Fibroblast of lung (primary cell): ENCODE data around the gene SNCG. TPM values are rescaled to one million over a fixed set of nuclear protein-coding genes. Genes with fewer than 3 reads are reported as not detected.
A peak's percentile ranks its signal among the peaks of the same experiment; 100 is the strongest.

Experiments used
- DNase-seq, 2 donors: peaks; one replicate each; pipeline versions ENCODE4 v3.0.0 to v3.0.0-alpha.2; 2010; ENCODE audit warnings: low read depth in 2 of 2
- H2AFZ ChIP-seq: 2 replicates; pipeline ENCODE4 v1.5.1; 2012; ENCODE audit warnings: low read length, control low read depth, inconsistent platforms
- H3K27ac ChIP-seq: 2 replicates; pipeline ENCODE4 v1.5.1; 2011; ENCODE audit warnings: low read length, control low read depth; ENCODE audit not compliant: insufficient read depth
- H3K27me3 ChIP-seq: 2 replicates; pipeline ENCODE4 v1.5.1; 2011; ENCODE audit warnings: mild to moderate bottlenecking, low read length; ENCODE audit not compliant: control insufficient read depth, insufficient read depth
- H3K36me3 ChIP-seq: 2 replicates; pipeline ENCODE4 v1.5.1; 2011; ENCODE audit warnings: low read length; ENCODE audit not compliant: control insufficient read depth, insufficient read depth
- H3K4me1 ChIP-seq: 2 replicates; pipeline ENCODE4 v1.5.1; 2011; ENCODE audit warnings: low read length; ENCODE audit not compliant: control insufficient read depth, insufficient read depth; ENCODE audit errors: extremely low read depth
- H3K4me2 ChIP-seq: 2 replicates; pipeline ENCODE4 v1.5.1; 2011; ENCODE audit warnings: low read length, control low read depth; ENCODE audit not compliant: insufficient read depth; ENCODE audit errors: extremely low read depth
- H3K4me3 ChIP-seq, 4 experiments: fragments of 200-600 bp in 1 of 4; sonication (generic) in 1 of 4; replicated peaks in 1 of 4; 2 replicates each; pipeline ENCODE4 v1.5.1; 2011 to 2016; ENCODE audit warnings: low read length in 4 of 4, low read depth in 3 of 4, mild to moderate bottlenecking in 3 of 4, control low read depth in 2 of 4, inconsistent platforms in 1 of 4, mixed read lengths in 1 of 4; ENCODE audit not compliant: insufficient read depth in 1 of 4; ENCODE audit errors: control extremely low read depth in 1 of 4
- H3K79me2 ChIP-seq: 2 replicates; pipeline ENCODE4 v1.5.1; 2012; ENCODE audit warnings: mild to moderate bottlenecking, low read length, inconsistent platforms; ENCODE audit not compliant: control insufficient read depth, insufficient read depth
- H3K9ac ChIP-seq: 2 replicates; pipeline ENCODE4 v1.5.1; 2011; ENCODE audit warnings: mild to moderate bottlenecking, low read length, control low read depth; ENCODE audit not compliant: insufficient read depth
- H3K9me3 ChIP-seq: 2 replicates; pipeline ENCODE4 v1.5.1; 2012; ENCODE audit warnings: low read depth, low read length; ENCODE audit not compliant: control insufficient read depth, insufficient read depth
- H4K20me1 ChIP-seq: 2 replicates; pipeline ENCODE4 v1.5.1; 2011; ENCODE audit warnings: low read length; ENCODE audit not compliant: control insufficient read depth, insufficient read depth; ENCODE audit errors: extremely low read depth
- CTCF ChIP-seq, 2 donors: IDR thresholded peaks in 1 of 2; conservative IDR thresholded peaks in 1 of 2; 1 replicate in 1 of 2; 2 replicates in 1 of 2; pipeline ENCODE4 v1.5.1; 2011 to 2012; ENCODE audit warnings: low read length in 2 of 2, control low read depth in 1 of 2, inconsistent platforms in 1 of 2, low read depth in 1 of 2, mild to moderate bottlenecking in 1 of 2
- EZH2 ChIP-seq: IDR thresholded peaks from 2 replicates; pipeline ENCODE4 v1.5.1; 2012; ENCODE audit warnings: low read length, control low read depth, mild to moderate bottlenecking; ENCODE audit errors: missing control alignments
- polyA plus RNA-seq, 2 donors: library from polyadenylated mRNA; depleted of rRNA in 1 of 2; stranded (reverse) in 1 of 2; unstranded in 1 of 2; fragments of >200 nt; gene quantifications; 2 replicates each; pipeline ENCODE4 v1.2.1, GENCODE V29; 2011 to 2012; ENCODE audit warnings: missing spikeins in 1 of 2
- total RNA-seq: library from RNA; depleted of rRNA; stranded (reverse); fragments of >200 nt; gene quantifications from 2 replicates; pipeline ENCODE4 v1.2.1, GENCODE V29; 2014

SNCG gene
- total and polyA plus RNA-seq, 2 donors (not counting 1 experiment from before 2014, with no cell fraction given) = 21.3 to 34.4 TPM

- H4K20me1 ChIP-seq = no peaks in the 10 kb centered on the region
- H3K4me3 ChIP-seq = no peak overlapping the region
- H2AFZ ChIP-seq = no peak overlapping the region
- H3K27ac ChIP-seq = no peak overlapping the region
- no peak for TF ChIP-seq CTCF (conservative IDR thresholded peaks at IDR 0.05 in 1 of 2, IDR thresholded peaks at IDR 0.05 in 1 of 2; ENCODE audit: low read depth in 1 of 2, low read length in 2 of 2)
- no peak for TF ChIP-seq EZH2
- H3K9ac ChIP-seq = no peak overlapping the region
- no peaks in the 10 kb centered on the region for H3K9me3 ChIP-seq
- H3K27me3 ChIP-seq = no peaks in the 10 kb centered on the region
- peak in 1 of 2 donors; percentile 32 for DNase-seq
- H3K36me3 ChIP-seq = no peaks in the 10 kb centered on the region
- H3K4me2 ChIP-seq = no peak overlapping the region
- no peaks in the 10 kb centered on the region for H3K4me1 ChIP-seq
- no peaks in the 10 kb centered on the region for H3K79me2 ChIP-seq
These were observed 13.9 kb upstream of the SNCG start for GRCh38 chr10:86944471-86944870.

GRCh38 chr10:86944907-86945306 lies 13.5 kb upstream of the SNCG start:
- no peak overlapping the region for H3K27ac ChIP-seq
- H3K27me3 ChIP-seq = no peaks in the 10 kb centered on the region
- H3K9me3 ChIP-seq = no peaks in the 10 kb centered on the region
- no peaks in the 10 kb centered on the region for H3K36me3 ChIP-seq
- DNase-seq = no peak
- no peak overlapping the region for H2AFZ ChIP-seq
- no peaks in the 10 kb centered on the region for H3K79me2 ChIP-seq
- no peak overlapping the region for H3K4me2 ChIP-seq
- H3K9ac ChIP-seq = no peak overlapping the region
- H3K4me3 ChIP-seq = no peak overlapping the region
- no peaks in the 10 kb centered on the region for H4K20me1 ChIP-seq
- H3K4me1 ChIP-seq = no peaks in the 10 kb centered on the region
- TF ChIP-seq CTCF (conservative IDR thresholded peaks at IDR 0.05 in 1 of 2, IDR thresholded peaks at IDR 0.05 in 1 of 2; ENCODE audit: low read depth in 1 of 2, low read length in 2 of 2) (no peak), EZH2 (no peak)

- TF ChIP-seq CTCF (conservative IDR thresholded peaks at IDR 0.05 in 1 of 2, IDR thresholded peaks at IDR 0.05 in 1 of 2; ENCODE audit: low read depth in 1 of 2, low read length in 2 of 2) (peak in 1 of 2 donors; percentile 32), EZH2 (no peak)
- Histone ChIP-seq H3K4me2 (no peak overlapping the region), H3K79me2 (no peaks in the 10 kb centered on the region), H4K20me1 (no peaks in the 10 kb centered on the region), H3K9me3 (no peaks in the 10 kb centered on the region), H3K27ac (no peak overlapping the region), H3K36me3 (no peaks in the 10 kb centered on the region), H2AFZ (no peak overlapping the region), H3K4me3 (no peak overlapping the region), H3K4me1 (no peaks in the 10 kb centered on the region), H3K9ac (no peak overlapping the region), H3K27me3 (no peaks in the 10 kb centered on the region)
- DNase-seq = peak in 1 of 2 donors; percentile 24
These were observed 12.8 kb upstream of the SNCG start for GRCh38 chr10:86945361-86946212.
